Measurements from ENCODE around the gene DNAL4. TPM values are rescaled to one million over a fixed set of nuclear protein-coding genes. Genes with fewer than 3 reads are reported as not detected.

The DNAL4 gene
- polyA plus RNA-seq, 1 experiment: 29.9 TPM

DNA sequence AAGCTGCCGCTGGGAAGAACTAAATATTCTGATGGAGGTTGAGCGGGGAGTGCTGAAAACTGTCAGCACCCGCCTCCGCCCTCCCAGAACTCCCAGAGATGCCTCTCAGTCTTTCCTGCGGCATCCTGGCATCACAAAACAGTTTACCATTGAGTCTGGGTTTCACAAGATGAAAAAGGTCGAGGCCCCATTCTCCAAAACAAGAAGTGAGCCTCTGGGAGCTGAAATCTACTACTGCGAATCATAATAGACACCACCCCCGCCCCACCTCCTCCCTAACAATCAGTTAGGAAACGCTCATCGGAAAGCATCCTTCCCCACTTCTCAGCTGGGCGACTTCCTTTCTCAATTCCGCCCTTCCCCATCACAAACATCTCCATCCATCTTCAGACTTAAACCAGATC lies 39.2 kb downstream of the DNAL4 start:
- no peak for TF ChIP-seq CTCF (IDR thresholded peaks at IDR 0.05; ENCODE audit: insufficient read depth, low read depth, low read length)
- DNase-seq (ENCODE audit: low read depth): no peak
- ChIA-PET CTCF (interaction anchor here (1.0 to 2.4 kb wide), 4 partner anchors 12 to 30 kb away, joined by 3 to 10 read pairs (median 6); no protein-coding TSS in a partner anchor), POLR2A (no interaction called here)
- no peaks in the 10 kb centered on the region for H3K27me3 ChIP-seq (ENCODE audit: control insufficient read depth, insufficient read depth, low read length)
- H3K4me3 ChIP-seq (ENCODE audit: low read depth, low read length): peak overlapping the region; percentile 66
- peaks cover 20% of the 10 kb centered on the region for H3K36me3 ChIP-seq (ENCODE audit: control insufficient read depth, insufficient read depth, low read length)

DNA sequence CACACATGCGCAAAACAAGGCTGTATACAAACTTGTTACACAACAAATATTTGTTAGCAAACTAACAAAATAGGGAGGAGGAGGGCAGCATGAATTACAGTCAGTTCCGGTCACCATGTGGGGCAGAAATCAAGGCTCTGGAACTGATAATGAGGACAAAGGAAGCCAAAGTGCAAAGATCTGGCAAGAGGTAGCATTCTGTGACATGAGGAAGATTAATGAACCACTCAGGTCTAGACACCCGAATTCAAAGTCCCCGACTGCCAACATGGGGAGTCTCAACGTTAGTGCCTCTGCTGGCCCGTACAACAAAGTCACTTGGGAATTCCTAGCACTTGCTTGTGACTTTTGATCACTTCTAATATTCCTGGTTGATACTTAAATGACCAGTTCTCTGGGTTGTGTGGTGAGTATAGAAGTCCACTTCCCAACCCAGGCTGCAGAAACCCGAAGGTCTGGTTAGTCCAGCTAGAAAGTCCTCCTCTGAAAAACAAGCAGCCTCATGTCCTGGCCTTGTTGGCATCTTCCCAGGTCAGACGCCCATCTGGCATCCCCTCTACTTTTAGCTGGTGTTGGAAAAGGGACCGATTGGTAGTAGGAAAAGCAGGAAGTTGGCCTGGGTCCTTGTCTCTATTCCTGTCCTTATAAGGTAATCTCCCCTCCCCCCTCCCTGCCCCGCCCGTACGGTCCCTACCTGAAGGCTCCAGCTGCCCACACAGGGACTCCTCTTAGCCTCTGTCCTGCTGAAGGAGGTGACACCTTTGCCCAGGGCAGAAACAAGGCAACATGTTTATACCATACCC lies 39.8 kb downstream of the DNAL4 start:
- DNase-seq (ENCODE audit: low read depth): no peak
- peak overlapping the region; percentile 66 for H3K4me3 ChIP-seq (ENCODE audit: low read depth, low read length)
- POLR2A ChIA-PET: no interaction called here
- TF ChIP-seq CTCF (IDR thresholded peaks at IDR 0.05; ENCODE audit: insufficient read depth, low read depth, low read length): no peak
- H3K27me3 ChIP-seq (ENCODE audit: control insufficient read depth, insufficient read depth, low read length): no peaks in the 10 kb centered on the region
- CTCF ChIA-PET: interaction anchor here (0.6 to 2.1 kb wide), 5 partner anchors 12 to 250 kb away, joined by 3 to 9 read pairs (median 4); no protein-coding TSS in a partner anchor
- H3K36me3 ChIP-seq (ENCODE audit: control insufficient read depth, insufficient read depth, low read length): peaks cover 26% of the 10 kb centered on the region

DNA sequence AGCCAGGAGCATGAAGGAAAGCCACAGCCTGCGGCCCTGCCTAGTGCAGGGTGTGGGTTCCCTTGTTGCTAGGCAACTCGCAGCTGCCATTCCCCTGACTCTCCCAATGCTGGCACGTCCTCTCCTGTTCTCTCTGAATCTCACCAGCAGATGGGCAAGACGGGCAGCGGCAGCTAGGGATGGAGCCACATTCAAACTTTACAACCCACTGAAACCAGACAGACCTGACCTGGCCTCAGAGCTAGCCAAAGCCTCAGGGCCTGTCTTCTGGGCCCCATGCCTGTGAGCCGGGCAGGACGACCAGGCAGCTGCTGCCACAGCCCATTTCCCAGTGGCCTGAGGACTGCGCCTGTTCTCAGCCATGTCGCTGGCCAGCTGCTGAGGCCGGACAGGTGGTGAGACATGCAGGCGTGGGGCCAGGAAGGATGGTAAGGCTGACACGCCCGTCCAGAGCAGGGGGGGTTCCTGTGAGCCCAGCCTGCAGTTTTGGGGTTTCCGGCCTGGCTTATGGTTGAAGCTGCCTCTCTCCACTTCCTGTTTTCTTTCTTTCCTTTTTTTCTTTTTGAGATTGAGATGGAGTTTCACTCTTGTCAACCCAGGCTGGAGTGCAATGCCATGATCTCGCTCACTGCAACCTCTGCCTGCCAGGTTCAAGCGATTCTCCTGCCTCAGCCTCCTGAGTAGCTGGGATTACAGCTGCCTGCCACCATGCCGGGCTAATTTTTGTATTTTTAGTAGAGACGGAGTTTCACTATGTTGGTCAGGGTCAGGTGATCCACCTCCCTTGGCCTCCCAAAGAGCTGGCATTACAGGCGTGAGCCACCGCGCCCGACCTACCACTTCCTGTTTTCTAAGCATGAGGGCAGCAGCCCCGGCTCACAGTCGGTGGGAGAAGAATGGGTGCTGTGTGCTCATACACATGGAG lies 42.3 kb downstream of the DNAL4 start:
- TF ChIP-seq CTCF (IDR thresholded peaks at IDR 0.05; ENCODE audit: insufficient read depth, low read depth, low read length): no peak
- Histone ChIP-seq H3K36me3 (ENCODE audit: control insufficient read depth, insufficient read depth, low read length) (peaks cover 26% of the 10 kb centered on the region), H3K27me3 (ENCODE audit: control insufficient read depth, insufficient read depth, low read length) (no peaks in the 10 kb centered on the region), H3K4me3 (ENCODE audit: low read depth, low read length) (no peak overlapping the region)
- CTCF ChIA-PET: interaction anchor here (0.7 to 1.6 kb wide), 6 partner anchors 12 to 27 kb away, joined by 3 to 4 read pairs (median 4); no protein-coding TSS in a partner anchor
- no peak for DNase-seq (ENCODE audit: low read depth)
- POLR2A ChIA-PET: no interaction called here

DNA sequence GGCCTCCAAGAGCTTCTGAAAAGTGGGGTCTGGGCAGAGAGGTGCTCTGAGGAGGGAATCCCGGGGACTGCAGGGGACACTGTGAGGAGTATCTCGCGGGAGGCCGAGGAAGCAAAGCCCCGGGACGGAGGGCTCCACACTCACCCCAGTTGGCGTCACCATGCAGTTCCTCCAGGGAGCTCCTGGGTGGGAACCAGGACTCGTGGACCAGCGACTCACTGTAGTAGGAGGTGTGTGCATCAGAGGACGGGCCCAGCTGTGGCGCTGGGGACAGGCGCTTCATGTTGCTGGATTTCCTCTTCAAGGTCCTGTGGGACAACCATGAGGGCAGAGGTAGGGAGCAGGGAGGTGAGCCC lies 42.9 kb downstream of the DNAL4 start:
- no peak for DNase-seq (ENCODE audit: low read depth)
- TF ChIP-seq CTCF (IDR thresholded peaks at IDR 0.05; ENCODE audit: insufficient read depth, low read depth, low read length): no peak
- ChIA-PET POLR2A (no interaction called here), CTCF (interaction anchor here (0.7 to 1.6 kb wide), 4 partner anchors 11 to 26 kb away, joined by 3 to 4 read pairs (median 4); no protein-coding TSS in a partner anchor)
- Histone ChIP-seq H3K4me3 (ENCODE audit: low read depth, low read length) (no peak overlapping the region), H3K36me3 (ENCODE audit: control insufficient read depth, insufficient read depth, low read length) (peaks cover 27% of the 10 kb centered on the region), H3K27me3 (ENCODE audit: control insufficient read depth, insufficient read depth, low read length) (no peaks in the 10 kb centered on the region)

- no peak for DNase-seq (ENCODE audit: low read depth)
- ChIA-PET CTCF (interaction anchor here (0.7 to 1.6 kb wide), 4 partner anchors 11 to 26 kb away, joined by 3 to 6 read pairs (median 4); no protein-coding TSS in a partner anchor), POLR2A (no interaction called here)
- no peak for TF ChIP-seq CTCF (IDR thresholded peaks at IDR 0.05; ENCODE audit: insufficient read depth, low read depth, low read length)
- Histone ChIP-seq H3K27me3 (ENCODE audit: control insufficient read depth, insufficient read depth, low read length) (no peaks in the 10 kb centered on the region), H3K36me3 (ENCODE audit: control insufficient read depth, insufficient read depth, low read length) (peaks cover 28% of the 10 kb centered on the region), H3K4me3 (ENCODE audit: low read depth, low read length) (no peak overlapping the region)
Observed at GRCh38 chr22:38750638-38751037, 43.3 kb downstream of the DNAL4 start.

Measured in BJ (cell line).